DLD1 (cell line): ENCODE results near the gene RBM5.
"Not testable (repeated sequence)": the region's sequence is repeated elsewhere in the genome, so short reads cannot be mapped to it uniquely, and the experiment has no call there.

ENCODE experiments used
- in situ Hi-C: cut with HindIII; loops from 2 replicates; pipeline ENCODE4 v1.10.0; 2017; ENCODE audit warnings: low sequenced_read_pairs

Gene RBM5

DNA sequence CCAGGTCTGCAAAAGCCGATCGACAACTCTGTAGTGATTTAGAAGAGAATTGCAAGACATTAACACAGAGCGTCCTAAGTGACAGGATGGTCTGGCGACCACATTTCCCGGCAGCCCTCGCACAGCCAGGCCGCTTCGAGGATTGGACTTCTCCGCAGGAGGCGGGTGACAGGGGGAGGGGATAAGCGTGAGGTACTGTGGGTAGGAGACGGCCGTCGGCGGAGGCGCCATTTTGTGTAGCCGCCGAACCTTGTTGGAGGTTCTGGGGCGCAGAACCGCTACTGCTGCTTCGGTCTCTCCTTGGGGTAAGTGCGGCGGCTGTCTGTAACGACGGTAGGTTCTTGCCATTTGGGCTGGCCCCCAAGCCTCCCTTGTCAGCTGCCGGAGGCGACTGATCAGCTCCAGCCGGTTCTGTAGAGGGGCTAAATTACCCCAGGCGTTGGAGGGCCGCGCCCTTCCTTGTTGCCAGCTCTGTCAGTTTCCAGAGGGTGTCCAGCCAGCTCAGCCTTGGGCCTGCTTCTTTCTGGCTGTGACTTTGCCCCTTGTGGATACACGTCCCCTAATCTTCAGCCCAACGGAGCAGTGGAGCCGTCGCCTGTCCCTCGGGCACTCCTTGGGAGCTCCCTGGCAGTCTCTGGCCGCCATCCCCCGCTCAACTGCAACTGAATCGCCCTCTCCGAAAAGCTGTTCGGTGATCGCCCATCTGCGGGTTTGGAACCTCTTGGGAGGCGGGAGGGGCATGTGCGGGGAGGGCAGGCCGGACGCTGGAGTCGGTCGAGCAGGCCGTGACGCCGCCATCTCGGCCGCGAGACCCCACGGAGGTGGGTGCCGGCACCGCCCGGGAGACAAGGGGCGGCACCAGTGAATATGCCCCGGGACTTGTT is at the start of gene RBM5:
Gene RBM5, plus strand, starts transcription at position 195 of the 884 bp plus-strand sequence. CDS start 1,516 bp downstream, outside the sequence.
- in situ Hi-C loops, result no loop called here

GRCh38 chr3:50044976-50045375 is 43.7 kb upstream of the RBM5 start:
- in situ Hi-C loops, result no loop called here

GRCh38 chr3:50047426-50047825 is 41.3 kb upstream of the RBM5 start:
- in situ Hi-C loops, result no loop called here

DNA sequence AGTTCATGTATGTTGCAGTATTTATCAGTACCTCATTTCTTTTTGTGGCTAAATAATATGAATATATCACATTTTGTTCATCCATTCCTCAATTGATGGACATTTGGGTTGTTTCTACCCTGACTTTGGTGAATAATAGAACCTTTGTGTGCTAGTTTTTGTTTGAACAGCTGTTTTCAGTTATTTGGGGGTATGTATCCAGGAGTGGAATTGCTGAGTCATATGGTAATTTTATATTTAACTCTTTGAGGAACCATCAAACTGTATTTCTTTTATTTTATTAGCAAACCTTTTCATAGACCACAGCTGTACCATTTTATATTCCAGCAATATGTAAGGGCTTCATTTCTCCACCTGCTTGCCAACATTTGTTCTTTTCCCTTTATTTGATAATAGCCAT is 38.4 kb upstream of the RBM5 start:
- in situ Hi-C loops, result no loop called here

- in situ Hi-C loops, result no loop called here
Observed at GRCh38 chr3:50057756-50058155, 31.0 kb upstream of the RBM5 start.

- in situ Hi-C loops, result no loop called here
Observed at GRCh38 chr3:50068134-50068533, 20.6 kb upstream of the RBM5 start.

GRCh38 chr3:50078091-50078490 is 10.6 kb upstream of the RBM5 start:
- in situ Hi-C loops, result no loop called here

- in situ Hi-C loops, result no loop called here
Observed at GRCh38 chr3:50078622-50079021, 10.1 kb upstream of the RBM5 start.

GRCh38 chr3:50084951-50085350 is 3.8 kb upstream of the RBM5 start:
- in situ Hi-C loops, result not testable (repeated sequence)

DNA sequence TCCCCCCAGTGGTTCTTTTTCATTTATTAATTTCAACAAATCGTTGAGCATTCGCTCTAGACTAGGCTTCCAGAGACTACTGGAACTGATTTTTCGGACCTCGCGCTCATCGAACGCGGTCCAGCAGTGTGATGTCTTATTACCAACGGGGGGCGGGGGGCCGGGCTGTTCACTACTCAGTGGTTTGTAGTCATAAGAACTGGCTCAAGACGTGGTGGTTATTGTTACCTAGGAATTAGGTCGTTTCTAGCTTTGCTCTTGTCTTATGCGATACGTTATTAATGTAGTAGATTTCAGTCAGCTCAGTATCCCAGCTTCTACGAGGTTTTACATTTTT is 858 bp downstream of the RBM5 start:
- in situ Hi-C loops, result no loop called here

GRCh38 chr3:50090984-50091383 is 2.3 kb downstream of the RBM5 start:
- in situ Hi-C loops, result no loop called here

DNA sequence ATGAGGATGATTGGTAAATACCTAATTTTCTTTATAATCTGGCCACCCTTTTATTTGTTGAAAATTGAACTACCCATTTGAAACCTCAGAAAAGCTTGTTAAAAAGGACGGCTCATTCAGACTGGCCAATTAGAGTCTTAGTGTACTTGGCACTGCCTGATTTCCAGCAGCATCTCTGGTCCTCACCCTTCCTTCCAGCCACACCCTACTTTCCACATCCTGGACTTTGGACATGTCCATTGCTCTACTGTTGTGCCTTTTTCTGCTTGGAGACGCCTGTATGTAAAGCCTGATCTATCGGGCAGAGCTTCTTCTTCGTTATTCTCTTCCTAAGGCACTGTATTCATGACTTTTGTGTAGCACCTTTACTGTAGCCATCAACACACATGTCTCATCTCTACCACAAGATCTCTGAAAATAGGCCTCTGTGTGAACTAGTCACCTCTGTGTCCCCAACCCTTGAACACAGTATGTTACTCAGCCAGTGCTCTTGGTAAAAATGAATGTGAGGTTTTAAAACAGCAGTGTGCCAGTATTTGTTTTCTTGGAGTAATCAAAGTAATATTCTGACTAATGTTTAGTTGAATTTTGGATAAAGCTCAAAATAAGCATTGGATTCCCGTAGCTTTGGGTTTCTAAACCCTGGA is 6.8 kb downstream of the RBM5 start:
- in situ Hi-C loops, result no loop called here

DNA sequence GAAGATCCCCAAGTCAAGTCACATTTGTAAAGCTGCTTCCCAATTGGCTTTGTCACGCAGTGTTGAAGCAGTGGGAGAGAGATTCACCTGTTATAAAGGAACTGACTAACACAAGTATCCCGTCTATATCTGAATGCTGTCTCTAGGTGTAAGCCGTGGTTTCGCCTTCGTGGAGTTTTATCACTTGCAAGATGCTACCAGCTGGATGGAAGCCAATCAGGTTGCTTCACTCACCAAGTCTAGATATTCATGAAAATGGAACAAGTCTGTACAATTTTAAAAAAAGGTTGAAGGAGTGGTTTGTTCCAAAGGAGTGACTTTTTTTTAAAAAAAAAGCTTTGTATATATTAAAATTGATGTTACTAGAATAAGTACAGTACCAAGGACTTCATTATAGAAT is 11.7 kb downstream of the RBM5 start:
- in situ Hi-C loops, result no loop called here

DNA sequence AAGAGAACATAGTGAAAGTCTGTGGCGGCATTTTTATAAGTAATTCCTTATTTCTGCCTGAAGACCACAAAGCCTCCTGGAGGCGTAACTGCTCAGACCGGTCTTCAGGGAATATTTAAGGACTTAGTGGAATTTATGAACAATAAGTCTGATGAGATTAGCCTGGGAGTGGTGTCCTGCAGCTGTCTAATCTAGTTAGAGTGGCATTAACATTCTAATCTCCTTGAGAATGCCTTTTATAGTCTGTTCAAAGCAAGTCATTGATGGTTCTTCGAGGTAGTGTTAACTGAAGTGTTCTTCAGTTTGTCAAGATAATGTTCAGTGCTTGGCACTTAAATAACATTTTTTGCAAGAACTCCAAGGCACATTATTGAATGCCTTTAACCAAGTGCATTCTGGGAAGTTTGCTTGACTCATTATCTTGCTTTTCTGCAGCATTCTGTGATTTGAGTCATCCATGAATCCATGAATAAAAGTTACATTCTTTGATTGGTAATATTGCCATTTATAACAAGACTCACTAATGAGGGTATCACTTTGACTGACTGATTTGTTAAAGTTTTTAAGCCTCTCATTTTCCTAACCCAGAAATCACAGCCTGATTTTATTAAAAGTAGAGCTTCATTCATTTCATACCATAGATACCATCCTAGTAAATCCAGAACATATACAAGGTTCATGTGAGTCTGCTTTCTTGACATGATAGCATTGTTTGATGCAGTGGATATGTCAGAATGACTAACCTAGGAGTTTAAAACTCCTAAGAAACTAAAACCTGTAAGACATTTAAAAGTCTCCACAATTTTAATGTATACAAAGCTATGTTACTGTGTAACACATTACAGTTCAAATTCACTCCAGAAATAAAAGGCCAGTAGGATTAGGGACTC is 12.5 kb downstream of the RBM5 start:
- in situ Hi-C loops, result no loop called here

DNA sequence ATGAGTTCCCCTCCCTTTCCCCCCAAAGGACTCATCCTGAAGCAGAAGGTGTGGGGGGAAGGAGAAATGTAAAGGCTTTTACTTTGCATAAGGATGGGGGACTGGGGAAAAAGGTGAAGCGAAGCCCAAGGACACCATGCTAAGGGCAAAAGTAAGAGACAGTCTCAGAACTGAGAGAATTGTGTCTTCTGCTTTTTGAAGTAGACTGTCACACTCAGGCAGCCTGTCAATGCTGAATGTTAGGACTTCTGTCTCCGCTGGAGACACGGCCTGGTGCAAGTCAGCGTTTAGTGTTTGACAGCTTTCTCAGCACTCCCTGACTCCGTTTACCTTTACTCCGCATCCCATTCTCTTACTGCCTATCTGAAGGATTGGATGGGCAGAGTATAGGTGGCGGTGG is 13.8 kb downstream of the RBM5 start:
- in situ Hi-C loops, result no loop called here

DNA sequence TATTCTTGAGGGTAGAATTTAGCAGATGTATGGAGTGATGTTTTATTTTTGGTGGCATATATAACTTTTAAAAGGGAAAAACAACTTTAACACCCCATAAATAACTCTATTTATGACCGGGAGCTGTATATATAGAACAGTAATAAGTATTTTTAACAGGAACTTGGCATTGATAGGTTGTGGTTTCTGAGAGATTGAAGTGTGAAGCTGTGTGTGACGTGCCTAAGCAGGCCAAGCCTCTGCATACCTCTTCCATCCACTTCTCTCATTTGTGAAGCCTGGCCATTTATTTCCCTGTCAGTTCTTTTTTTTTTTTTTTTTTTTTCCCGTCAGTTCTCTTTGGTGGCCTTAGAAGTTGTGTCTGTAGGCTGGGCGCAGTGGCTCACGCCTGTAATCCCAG is 23.0 kb downstream of the RBM5 start:
- in situ Hi-C loops, result loop anchor here (10.0 kb wide), 1 partner anchor 73 kb away; no protein-coding TSS in a partner anchor

- in situ Hi-C loops, result loop anchor here (10.0 kb wide), 1 partner anchor 72 kb away; no protein-coding TSS in a partner anchor
Observed at GRCh38 chr3:50112462-50112861, 23.7 kb downstream of the RBM5 start.

DNA sequence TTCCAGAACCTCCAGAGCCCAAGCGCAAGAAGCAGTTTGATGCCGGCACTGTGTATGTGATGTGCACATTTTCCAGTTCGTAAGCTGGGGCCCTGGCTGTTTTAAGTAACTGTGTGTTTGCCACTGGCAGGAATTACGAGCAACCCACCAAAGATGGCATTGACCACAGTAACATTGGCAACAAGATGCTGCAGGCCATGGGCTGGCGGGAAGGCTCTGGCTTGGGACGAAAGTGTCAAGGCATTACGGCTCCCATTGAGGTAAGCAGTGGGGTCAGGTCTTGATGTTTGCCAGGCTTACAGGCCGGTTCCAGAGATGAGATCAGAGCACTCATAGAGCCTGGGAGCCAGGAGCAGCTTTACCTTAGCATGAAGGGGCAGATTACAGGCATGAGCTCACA is 28.4 kb downstream of the RBM5 start:
- in situ Hi-C loops, result loop anchor here (10.0 kb wide), 1 partner anchor 68 kb away; no protein-coding TSS in a partner anchor

- in situ Hi-C loops, result loop anchor here (10.0 kb wide), 1 partner anchor 67 kb away; no protein-coding TSS in a partner anchor
Observed at GRCh38 chr3:50118237-50118636, 29.5 kb downstream of the RBM5 start.

DNA sequence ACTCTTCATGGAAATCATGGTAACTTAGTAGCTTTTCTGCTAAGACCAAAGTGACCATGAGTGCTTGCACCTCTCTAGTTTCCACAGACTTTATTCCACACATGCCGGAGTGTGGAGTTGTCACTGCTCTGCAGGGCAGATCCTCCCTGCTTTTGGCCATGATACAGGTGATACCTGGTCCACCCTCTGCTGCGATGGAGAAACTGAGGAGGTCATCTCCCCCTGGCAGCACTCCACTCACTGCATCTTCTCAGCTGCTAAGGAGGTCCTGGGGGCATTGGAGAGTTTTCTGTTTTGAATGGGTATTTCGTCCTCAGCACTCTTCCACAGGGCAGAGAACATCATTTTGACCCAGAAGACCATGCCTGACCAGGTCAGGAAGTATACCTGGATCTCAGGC is 31.1 kb downstream of the RBM5 start:
- in situ Hi-C loops, result loop anchor here (10.0 kb wide), 1 partner anchor 65 kb away; no protein-coding TSS in a partner anchor
